Regular cardiac myocyte (primary cell): ENCODE measurements around the gene UNK. TPM values are rescaled to one million over a fixed set of nuclear protein-coding genes. Genes with fewer than 3 reads are reported as not detected.

ENCODE experiments used
- total RNA-seq: library from RNA; depleted of rRNA; stranded (reverse); fragments of >200 nt; gene quantifications from 2 replicates; pipeline ENCODE4 v1.2.3, GENCODE V29; 2014

UNK gene, protein sequence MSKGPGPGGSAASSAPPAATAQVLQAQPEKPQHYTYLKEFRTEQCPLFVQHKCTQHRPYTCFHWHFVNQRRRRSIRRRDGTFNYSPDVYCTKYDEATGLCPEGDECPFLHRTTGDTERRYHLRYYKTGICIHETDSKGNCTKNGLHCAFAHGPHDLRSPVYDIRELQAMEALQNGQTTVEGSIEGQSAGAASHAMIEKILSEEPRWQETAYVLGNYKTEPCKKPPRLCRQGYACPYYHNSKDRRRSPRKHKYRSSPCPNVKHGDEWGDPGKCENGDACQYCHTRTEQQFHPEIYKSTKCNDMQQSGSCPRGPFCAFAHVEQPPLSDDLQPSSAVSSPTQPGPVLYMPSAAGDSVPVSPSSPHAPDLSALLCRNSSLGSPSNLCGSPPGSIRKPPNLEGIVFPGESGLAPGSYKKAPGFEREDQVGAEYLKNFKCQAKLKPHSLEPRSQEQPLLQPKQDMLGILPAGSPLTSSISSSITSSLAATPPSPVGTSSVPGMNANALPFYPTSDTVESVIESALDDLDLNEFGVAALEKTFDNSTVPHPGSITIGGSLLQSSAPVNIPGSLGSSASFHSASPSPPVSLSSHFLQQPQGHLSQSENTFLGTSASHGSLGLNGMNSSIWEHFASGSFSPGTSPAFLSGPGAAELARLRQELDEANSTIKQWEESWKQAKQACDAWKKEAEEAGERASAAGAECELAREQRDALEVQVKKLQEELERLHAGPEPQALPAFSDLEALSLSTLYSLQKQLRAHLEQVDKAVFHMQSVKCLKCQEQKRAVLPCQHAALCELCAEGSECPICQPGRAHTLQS
- total RNA-seq: 8.2 and 9.4 TPM in 2 replicates

GRCh38 chr17:75784473-75785015 lies at the start of gene UNK:
TSS of gene UNK (plus strand) at chr17:75784806. CDS start at chr17:75784881, 75 bp downstream.

GRCh38 chr17:75764711-75765421 lies 19.7 kb upstream of the UNK start, which contains the start of gene GALK1:
TSS of gene GALK1 (minus strand) at chr17:75765192. CDS start at chr17:75765136, 56 bp downstream.

GRCh38 chr17:75843577-75844529 lies 59.2 kb downstream of the UNK start, which contains the start of gene UNC13D:
TSS of gene UNC13D (minus strand) at chr17:75844404. CDS start at chr17:75844337, 67 bp downstream.

GRCh38 chr17:75855310-75856061 lies 70.9 kb downstream of the UNK start, which contains the start of gene WBP2:
TSS of gene WBP2 (minus strand) at chr17:75855335. CDS start at chr17:75855297, 38 bp downstream.

Other genes with a start within 250 kb of the UNK start
- gene MYO15B, start 197.0 kb upstream of the UNK start, total RNA-seq: 1.2 and 8.2 TPM in 2 replicates
- 0.28 TPM in 1 of 2 replicates, not detected in the other for gene SMIM5, start 151.4 kb upstream of the UNK start, total RNA-seq
- 12.5 and 16.6 TPM in 2 replicates for gene RECQL5, start 117.7 kb upstream of the UNK start, total RNA-seq
- gene SAP30BP, start 117.5 kb upstream of the UNK start, total RNA-seq: 31.0 and 52.9 TPM in 2 replicates
- under 0.01 and 0.38 TPM in 2 replicates for gene ITGB4, start 63.3 kb upstream of the UNK start, total RNA-seq
- 29.3 and 49.1 TPM in 2 replicates for gene GALK1, start 19.6 kb upstream of the UNK start, total RNA-seq
- 0.19 and 0.85 TPM in 2 replicates for gene UNC13D, start 59.6 kb downstream of the UNK start, total RNA-seq
- gene WBP2, start 70.5 kb downstream of the UNK start, total RNA-seq: 19.4 and 23.1 TPM in 2 replicates
- 7.7 and 14.1 TPM in 2 replicates for gene TRIM47, start 93.8 kb downstream of the UNK start, total RNA-seq
- 13.5 and 17.6 TPM in 2 replicates for gene TRIM65, start 112.1 kb downstream of the UNK start, total RNA-seq
- gene MRPL38, start 120.1 kb downstream of the UNK start, total RNA-seq: 25.9 and 28.2 TPM in 2 replicates
- gene FBF1, start 156.2 kb downstream of the UNK start, total RNA-seq: 15.0 and 21.7 TPM in 2 replicates
- 52.4 and 54.8 TPM in 2 replicates for gene ACOX1, start 194.4 kb downstream of the UNK start, total RNA-seq
- gene TEN1, start 194.4 kb downstream of the UNK start, total RNA-seq: 8.2 and 8.6 TPM in 2 replicates
- 0.28 and 0.38 TPM in 2 replicates for gene CDK3, start 216.0 kb downstream of the UNK start, total RNA-seq
- under 0.01 TPM in 2 replicates for gene EVPL, start 242.5 kb downstream of the UNK start, total RNA-seq